ENCODE measurements around the gene LAMC1. TPM values are rescaled to one million over a fixed set of nuclear protein-coding genes. Genes with fewer than 3 reads are reported as not detected.

The LAMC1 gene
- total and polyA plus RNA-seq, 2 experiments from 2014 or later: 78.4 to 185 TPM

- DNase-seq (ENCODE audit: low spot score): peak; percentile 71
- peak overlapping the region; percentile 86 for H3K27ac ChIP-seq
- H3K9me3 ChIP-seq (ENCODE audit: low read depth): no peaks in the 10 kb centered on the region
- H3K4me1 ChIP-seq (ENCODE audit: insufficient read depth): peaks cover 26% of the 10 kb centered on the region
- H2AFZ ChIP-seq: no peak overlapping the region
- H3K4me2 ChIP-seq: peak overlapping the region; percentile 6
- no peak overlapping the region for H3K4me3 ChIP-seq
- H4K20me1 ChIP-seq (ENCODE audit: insufficient read depth, poor library complexity, severe bottlenecking): no peaks in the 10 kb centered on the region
- no peaks in the 10 kb centered on the region for H3K79me2 ChIP-seq
- H3K36me3 ChIP-seq (replicated peaks; ENCODE audit: insufficient read depth, low read depth): no peaks in the 10 kb centered on the region
- H3K9me2 ChIP-seq (replicated peaks; ENCODE audit: insufficient read depth): no peaks in the 10 kb centered on the region
- WGBS (ENCODE audit: low lambda C conversion rate, missing lambda C conversion rate): 56% methylated on average over 3 of the region's 3 CpGs
- no peak for TF ChIP-seq EZH2phosphoT487 (IDR thresholded peaks at IDR 0.05; ENCODE audit: low read depth, severe bottlenecking, unreplicated experiment)
- no peak for TF ChIP-seq CTCF (IDR thresholded peaks at IDR 0.05; ENCODE audit: poor library complexity)
- TF ChIP-seq EZH2 (IDR thresholded peaks at IDR 0.05; ENCODE audit: borderline replicate concordance): no peak
- H3K27me3 ChIP-seq: no peaks in the 10 kb centered on the region
These were observed 157.4 kb downstream of the LAMC1 start for GRCh38 chr1:183180634-183181056.

GRCh38 chr1:183185941-183186490 lies 162.8 kb downstream of the LAMC1 start, which contains the start of gene LAMC2:
Gene LAMC2, plus strand, starts transcription at chr1:183186264. Its CDS starts 89 bp downstream, at chr1:183186353.
- Histone ChIP-seq H3K9me2 (replicated peaks; ENCODE audit: insufficient read depth) (no peaks in the 10 kb centered on the region), H3K27me3 (no peaks in the 10 kb centered on the region), H3K9me3 (ENCODE audit: low read depth) (no peaks in the 10 kb centered on the region), H3K36me3 (replicated peaks; ENCODE audit: insufficient read depth, low read depth) (no peaks in the 10 kb centered on the region), H3K27ac (peak within 1 kb of the TSS; percentile 95), H3K4me2 (peak within 1 kb of the TSS; percentile 81), H3K4me1 (ENCODE audit: insufficient read depth) (peaks cover 4% of the 10 kb centered on the region), H3K79me2 (peaks cover 8% of the 10 kb centered on the region), H2AFZ (peak within 1 kb of the TSS; percentile 70), H4K20me1 (ENCODE audit: insufficient read depth, poor library complexity, severe bottlenecking) (no peaks in the 10 kb centered on the region), H3K4me3 (peak within 1 kb of the TSS; percentile 22)
- peak; percentile 93 for DNase-seq (ENCODE audit: low spot score)
- TF ChIP-seq EZH2 (IDR thresholded peaks at IDR 0.05; ENCODE audit: borderline replicate concordance) (no peak), CTCF (IDR thresholded peaks at IDR 0.05; ENCODE audit: poor library complexity) (peak; percentile 57), EZH2phosphoT487 (IDR thresholded peaks at IDR 0.05; ENCODE audit: low read depth, severe bottlenecking, unreplicated experiment) (no peak)
- WGBS (ENCODE audit: low lambda C conversion rate, missing lambda C conversion rate): 4% methylated on average over 30 of the region's 30 CpGs

- WGBS (ENCODE audit: low lambda C conversion rate, missing lambda C conversion rate): 58% methylated on average over 4 of the region's 4 CpGs
- H3K27ac ChIP-seq: peak overlapping the region; percentile 95
- DNase-seq (ENCODE audit: low spot score): no peak
These were observed 163.6 kb downstream of the LAMC1 start for GRCh38 chr1:183186841-183187240.

More at GRCh38 chr1:183186841-183187240, 163.6 kb downstream of the LAMC1 start:
- H3K9me2 ChIP-seq (replicated peaks; ENCODE audit: insufficient read depth): no peaks in the 10 kb centered on the region
- TF ChIP-seq EZH2phosphoT487 (IDR thresholded peaks at IDR 0.05; ENCODE audit: low read depth, severe bottlenecking, unreplicated experiment): no peak
- no peak for TF ChIP-seq EZH2 (IDR thresholded peaks at IDR 0.05; ENCODE audit: borderline replicate concordance)
- TF ChIP-seq CTCF (IDR thresholded peaks at IDR 0.05; ENCODE audit: poor library complexity): no peak
- H3K79me2 ChIP-seq: peaks cover 8% of the 10 kb centered on the region
- H2AFZ ChIP-seq: no peak overlapping the region
- H4K20me1 ChIP-seq (ENCODE audit: insufficient read depth, poor library complexity, severe bottlenecking): no peaks in the 10 kb centered on the region
- H3K4me3 ChIP-seq: peak overlapping the region; percentile 22
- no peaks in the 10 kb centered on the region for H3K27me3 ChIP-seq
- H3K36me3 ChIP-seq (replicated peaks; ENCODE audit: insufficient read depth, low read depth): no peaks in the 10 kb centered on the region
- peak overlapping the region; percentile 81 for H3K4me2 ChIP-seq
- H3K9me3 ChIP-seq (ENCODE audit: low read depth): no peaks in the 10 kb centered on the region
- no peaks in the 10 kb centered on the region for H3K4me1 ChIP-seq (ENCODE audit: insufficient read depth)

Data from hepatocyte (in vitro differentiated cells).